ENCODE data around the gene PGM1. TPM values are rescaled to one million over a fixed set of nuclear protein-coding genes. Genes with fewer than 3 reads are reported as not detected.

PGM1 gene
- total RNA-seq, 1 experiment from 2014 or later: 77.2 TPM

GRCh38 chr1:63636192-63637105 is 43.2 kb downstream of the PGM1 start:
- DNase-seq (ENCODE audit: low read depth, low spot score) (no peak), ATAC-seq (no peak)
- ChIA-PET CTCF (no interaction called here), POLR2A (no interaction called here)
- H3K27me3 ChIP-seq (ENCODE audit: control insufficient read depth, insufficient read depth, low read length): no peaks in the 10 kb centered on the region
- intact Hi-C loops (cut with micrococcal nuclease; ENCODE audit: unreplicated experiment) (no loop called here), in situ Hi-C loops (cut with HindIII; ENCODE audit: low pct_unique_long_range_greater_than_20kb, low sequenced_read_pairs) (no loop called here)
- no peak overlapping the region for H3K27ac ChIP-seq (ENCODE audit: low read length)
- H3K4me1 ChIP-seq (ENCODE audit: control insufficient read depth, insufficient read depth, low read length): no peaks in the 10 kb centered on the region
- H3K9me3 ChIP-seq (ENCODE audit: control insufficient read depth, insufficient read depth, low read depth, low read length): no peaks in the 10 kb centered on the region
- H3K36me3 ChIP-seq (ENCODE audit: control insufficient read depth, insufficient read depth, low read length): no peaks in the 10 kb centered on the region; the same call in none of the 2 replicates
- no peak overlapping the region for H3K4me3 ChIP-seq (ENCODE audit: low read depth in 2 of 2, low read length in 2 of 2)
- TF ChIP-seq CTCF (IDR thresholded peaks at IDR 0.05) (no peak), POLR2AphosphoS5 (IDR thresholded peaks at IDR 0.05; ENCODE audit: low read depth, low read length) (no peak), SIN3A (IDR thresholded peaks at IDR 0.05; ENCODE audit: borderline replicate concordance, insufficient read depth, low read depth, low read length) (no peak), REST (IDR thresholded peaks at IDR 0.05; ENCODE audit: insufficient read depth in 1 of 2, low read depth in 2 of 2, low read length in 1 of 2) (no peak), TCF7L2 (IDR thresholded peaks at IDR 0.05; ENCODE audit: low read depth, low read length) (no peak)
- no TSS peak for BruUV-seq (replicated peaks)

GRCh38 chr1:63638471-63638870 is 45.3 kb downstream of the PGM1 start:
- no peak overlapping the region for H3K27ac ChIP-seq (ENCODE audit: low read length)
- ATAC-seq: no peak
- in situ Hi-C loops (cut with HindIII; ENCODE audit: low pct_unique_long_range_greater_than_20kb, low sequenced_read_pairs): no loop called here
- no peaks in the 10 kb centered on the region for H3K9me3 ChIP-seq (ENCODE audit: control insufficient read depth, insufficient read depth, low read depth, low read length)
- no TSS peak for BruUV-seq (replicated peaks)
- ChIA-PET CTCF (no interaction called here), POLR2A (no interaction called here)
- TF ChIP-seq TCF7L2 (IDR thresholded peaks at IDR 0.05; ENCODE audit: low read depth, low read length): no peak
- no peak for TF ChIP-seq CTCF (IDR thresholded peaks at IDR 0.05)
- no peak for TF ChIP-seq POLR2AphosphoS5 (IDR thresholded peaks at IDR 0.05; ENCODE audit: low read depth, low read length)
- no peak for TF ChIP-seq REST (IDR thresholded peaks at IDR 0.05; ENCODE audit: insufficient read depth in 1 of 2, low read depth in 2 of 2, low read length in 1 of 2)
- H3K4me1 ChIP-seq (ENCODE audit: control insufficient read depth, insufficient read depth, low read length): no peaks in the 10 kb centered on the region
- DNase-seq (ENCODE audit: low read depth, low spot score): no peak
- H3K36me3 ChIP-seq (ENCODE audit: control insufficient read depth, insufficient read depth, low read length): no peaks in the 10 kb centered on the region; the same call in none of the 2 replicates
- H3K4me3 ChIP-seq (ENCODE audit: low read depth in 2 of 2, low read length in 2 of 2): no peak overlapping the region
- H3K27me3 ChIP-seq (ENCODE audit: control insufficient read depth, insufficient read depth, low read length): no peaks in the 10 kb centered on the region
- intact Hi-C loops (cut with micrococcal nuclease; ENCODE audit: unreplicated experiment): no loop called here

Data from Panc1 (cell line).